NCI-H1092 treated with DMSO at 0.1 percent for 48 hours (cell line): ENCODE data around the gene LUC7L3.

Source experiments
- DNase-seq: peaks from one replicate; lab custom pipeline; 2025; lab: John Stamatoyannopoulos, UW

The LUC7L3 gene

DNA sequence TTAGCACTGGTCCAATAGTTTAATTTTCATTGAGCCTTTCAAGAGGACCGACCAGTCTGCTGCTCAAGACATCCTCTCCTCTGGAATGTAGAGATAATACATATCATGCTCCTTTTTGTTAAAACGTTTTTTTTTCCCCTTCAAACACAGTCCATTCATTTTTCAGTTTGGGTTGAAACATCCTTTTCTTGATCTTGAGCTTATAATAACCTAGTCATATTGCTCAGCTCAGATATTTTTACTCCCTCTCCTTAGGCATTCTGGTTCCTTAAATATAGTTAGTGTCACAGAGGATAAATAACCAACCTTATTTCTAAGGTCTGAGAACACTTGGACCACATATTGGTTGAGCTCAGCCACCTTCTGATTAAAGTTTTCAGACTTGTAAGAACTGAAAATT is 35.1 kb downstream of the LUC7L3 start:
- DNase-seq, result no peak

DNA sequence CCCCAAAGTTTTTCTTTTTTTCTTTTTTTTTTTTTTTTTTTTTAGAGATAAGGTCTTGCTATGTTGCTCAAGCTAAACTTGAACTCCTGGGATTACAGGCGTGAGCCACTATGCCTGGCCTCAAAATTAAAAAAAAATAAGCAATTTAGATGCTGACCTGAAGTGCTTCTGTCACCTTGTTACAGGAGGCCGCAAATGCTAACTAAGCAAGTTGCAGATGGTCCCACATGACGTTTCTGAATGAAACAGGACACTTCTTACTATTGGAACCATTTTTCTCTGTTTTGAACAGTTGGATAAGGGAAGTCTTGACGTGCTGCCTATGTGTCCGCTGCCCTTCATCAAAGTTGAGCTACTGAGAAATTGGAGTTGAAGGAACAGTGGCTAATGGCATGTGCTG is 39.1 kb downstream of the LUC7L3 start:
- DNase-seq, result no peak

DNA sequence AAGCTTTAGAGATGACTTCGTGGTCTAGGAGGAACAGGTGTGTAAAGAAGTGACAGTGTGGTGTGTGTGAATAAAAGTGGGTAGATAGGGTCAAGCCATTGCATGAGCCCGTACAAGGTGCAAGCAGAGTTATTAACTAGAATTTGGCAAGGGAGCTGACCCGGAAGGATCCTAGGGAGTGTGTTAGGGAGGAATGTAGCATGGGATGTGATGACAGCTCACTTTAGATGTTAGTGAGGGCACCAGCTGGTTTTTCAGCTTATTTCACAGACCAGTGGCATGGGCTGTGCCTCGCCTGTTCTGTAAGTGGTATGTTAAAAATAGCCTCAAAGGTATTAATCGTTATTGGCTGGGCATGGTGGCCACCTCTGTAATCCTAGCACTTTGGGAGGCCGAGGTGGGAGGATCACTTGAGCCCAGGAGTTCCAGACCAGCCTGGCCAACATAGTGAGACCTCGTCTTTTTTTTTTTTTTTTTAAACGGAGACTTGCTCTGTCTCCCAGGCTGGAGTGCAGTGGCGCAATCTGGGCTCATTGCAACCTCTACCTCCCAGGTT is 39.7 kb downstream of the LUC7L3 start:
- DNase-seq, result no peak

DNA sequence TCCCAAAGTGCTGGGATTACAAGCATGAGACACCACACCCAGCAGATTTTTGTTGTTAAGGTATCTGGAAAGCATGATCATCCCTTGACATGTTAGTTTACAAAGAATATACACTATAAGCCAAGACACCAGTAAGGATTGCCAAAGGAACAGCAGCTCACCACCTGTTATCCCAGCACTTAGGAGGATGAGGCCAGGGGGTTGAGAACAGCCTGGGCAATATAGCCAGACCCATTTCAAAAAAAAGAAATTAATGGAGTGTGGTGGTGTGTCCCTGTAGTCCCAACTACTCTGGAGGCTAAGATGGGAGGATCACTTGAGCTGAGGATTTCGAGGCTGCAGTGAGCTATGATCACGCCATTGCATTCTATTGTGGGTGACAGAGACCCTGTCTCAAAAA is 42.8 kb downstream of the LUC7L3 start:
- DNase-seq, result no peak

DNA sequence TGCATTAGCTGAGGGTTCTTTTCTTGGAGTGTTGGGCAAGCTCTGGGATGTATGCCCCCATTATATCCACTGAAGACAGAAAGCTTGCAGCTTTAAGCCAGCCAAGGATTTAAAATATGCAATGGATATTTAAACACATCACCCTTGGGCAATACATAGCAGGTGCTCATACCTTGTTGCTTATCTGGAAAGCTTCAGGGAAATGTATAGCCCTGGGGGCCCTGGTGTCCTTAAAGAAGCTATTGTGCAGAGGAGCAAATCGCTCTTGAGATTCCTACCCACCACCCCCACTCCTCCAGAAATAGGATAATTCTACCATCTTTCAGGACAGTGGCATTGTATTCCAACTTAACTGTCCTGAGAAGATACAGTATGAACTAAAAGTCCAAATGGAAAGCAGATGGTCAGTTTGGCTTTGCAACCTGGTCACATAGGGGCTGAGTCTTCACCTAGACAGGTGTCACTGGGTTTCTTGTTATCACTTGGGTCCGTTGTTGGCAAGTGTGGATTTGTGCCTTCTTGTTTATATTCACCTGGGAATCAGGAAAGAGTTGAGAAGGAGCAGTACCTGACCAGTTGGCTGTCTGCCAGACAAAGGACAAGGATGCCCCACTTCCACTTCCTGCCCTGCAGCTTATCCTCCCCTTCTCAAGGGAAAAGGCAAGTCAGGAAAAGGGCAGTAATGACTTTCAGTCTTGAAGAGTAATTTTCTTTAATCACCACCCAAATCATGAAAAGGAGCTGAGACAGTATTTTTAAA is 44.5 kb downstream of the LUC7L3 start:
- DNase-seq, result no peak

DNA sequence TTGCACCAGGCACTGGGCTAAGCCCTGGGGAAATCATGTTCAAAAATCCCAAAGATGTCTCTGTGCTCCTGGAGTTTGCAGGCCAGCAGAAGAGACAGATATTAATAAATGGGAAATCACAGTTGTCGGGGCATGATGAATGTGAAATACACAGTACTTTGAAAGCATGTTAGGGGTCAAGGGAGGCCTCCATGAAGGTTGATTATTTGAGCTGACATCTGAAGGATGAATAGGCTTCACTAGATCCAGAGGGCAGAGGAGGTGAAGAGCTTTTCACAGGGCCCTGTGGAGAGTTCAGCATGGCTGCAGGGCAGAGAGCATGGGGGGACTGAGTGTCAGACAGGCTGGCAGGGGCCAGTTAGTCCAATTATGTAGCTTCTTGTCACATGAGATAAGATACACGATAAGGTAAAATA is 45.3 kb downstream of the LUC7L3 start:
- DNase-seq, result no peak

DNA sequence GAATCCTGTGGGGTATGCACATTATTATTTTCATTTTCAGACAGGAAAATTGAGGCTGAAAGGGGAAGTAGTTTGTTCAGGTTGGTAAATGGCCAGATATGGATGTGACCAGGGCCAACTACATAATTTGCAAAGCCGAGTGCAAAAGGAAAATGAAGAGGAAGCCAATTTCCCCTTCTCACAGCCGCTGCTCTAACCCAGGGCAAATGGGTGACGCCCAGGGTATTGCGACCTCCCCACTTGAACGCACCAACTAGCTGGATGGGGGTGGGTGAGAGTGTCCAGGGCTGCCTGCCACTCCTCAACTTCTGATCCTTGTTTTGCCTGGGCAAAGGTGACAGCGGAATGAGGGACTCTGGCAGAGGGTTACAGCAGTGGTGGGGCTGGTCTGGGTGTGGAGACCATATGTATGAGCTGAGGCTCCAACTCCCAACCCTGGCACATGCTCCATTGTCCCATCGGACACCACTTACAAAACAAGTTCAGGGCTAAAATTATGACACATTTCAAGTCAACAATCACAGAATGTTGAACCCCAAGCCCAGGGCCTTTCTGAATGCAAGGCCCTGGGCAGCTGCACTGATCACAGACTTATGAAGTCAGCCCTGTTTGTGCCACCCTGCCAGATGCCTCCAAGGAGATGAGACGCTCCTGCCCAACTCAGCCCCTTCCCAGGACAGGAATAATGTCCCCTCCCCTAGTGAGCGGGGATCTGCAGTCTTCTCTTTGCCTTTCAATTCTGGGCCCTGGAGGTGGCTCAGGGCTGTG is 46.2 kb downstream of the LUC7L3 start:
- DNase-seq, result no peak

DNA sequence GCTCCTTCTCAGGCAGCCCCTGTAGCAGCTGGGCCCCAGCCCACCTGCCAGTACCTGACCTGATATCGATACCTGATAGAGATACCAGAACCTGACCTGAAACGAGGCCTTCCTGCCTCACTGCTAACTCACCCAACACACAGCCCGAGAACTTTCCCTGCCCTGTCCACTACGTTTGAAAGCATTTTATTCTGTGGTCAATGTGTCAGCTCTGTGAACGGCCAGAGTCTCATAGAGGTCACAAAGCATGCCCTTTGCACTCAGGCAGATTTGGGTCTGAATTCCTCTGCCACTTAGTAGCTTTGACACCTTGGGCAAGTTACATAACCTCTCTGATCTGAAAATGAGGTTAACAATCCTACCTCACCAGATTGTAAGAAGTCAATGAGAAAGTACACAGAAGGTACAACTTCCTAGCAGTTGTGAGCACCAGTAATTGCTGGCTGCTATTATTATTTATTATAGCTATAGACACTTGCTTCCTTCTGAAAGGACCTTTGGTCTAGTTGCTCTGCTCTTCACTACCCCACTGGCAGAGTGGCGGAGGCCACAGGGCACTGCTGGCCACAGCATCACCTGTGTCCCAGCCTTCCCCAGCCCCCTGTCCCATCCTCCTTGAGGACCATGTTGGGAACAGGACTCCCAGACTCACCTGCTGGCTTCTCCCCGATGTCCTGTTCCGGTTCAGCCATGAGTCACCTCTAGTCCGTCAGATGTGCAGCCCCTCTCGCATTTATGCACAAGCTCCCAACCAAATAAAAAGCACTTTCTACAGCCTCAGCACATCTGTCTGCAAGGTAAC is 47.0 kb downstream of the LUC7L3 start:
- DNase-seq, result no peak

DNA sequence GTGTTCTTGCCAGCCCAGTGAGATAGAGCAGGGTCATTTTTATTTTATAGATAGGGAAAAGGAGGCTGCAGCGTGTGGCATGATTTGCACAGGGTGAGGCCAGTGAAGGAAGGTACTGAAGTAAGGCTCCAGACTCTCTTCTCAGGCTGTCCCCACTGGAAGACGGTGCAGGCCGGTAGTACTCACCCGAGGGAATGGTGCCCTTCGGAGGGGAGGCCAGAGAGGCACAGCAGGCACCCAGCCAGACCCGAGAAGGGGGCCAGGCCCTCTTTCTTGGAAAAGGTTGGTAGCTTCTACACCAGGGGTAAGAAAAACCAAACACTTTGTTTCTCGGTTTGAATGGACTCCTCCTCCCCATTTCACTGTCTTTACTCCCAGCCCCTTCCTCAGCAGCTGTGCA is 47.6 kb downstream of the LUC7L3 start:
- no peak for DNase-seq

DNA sequence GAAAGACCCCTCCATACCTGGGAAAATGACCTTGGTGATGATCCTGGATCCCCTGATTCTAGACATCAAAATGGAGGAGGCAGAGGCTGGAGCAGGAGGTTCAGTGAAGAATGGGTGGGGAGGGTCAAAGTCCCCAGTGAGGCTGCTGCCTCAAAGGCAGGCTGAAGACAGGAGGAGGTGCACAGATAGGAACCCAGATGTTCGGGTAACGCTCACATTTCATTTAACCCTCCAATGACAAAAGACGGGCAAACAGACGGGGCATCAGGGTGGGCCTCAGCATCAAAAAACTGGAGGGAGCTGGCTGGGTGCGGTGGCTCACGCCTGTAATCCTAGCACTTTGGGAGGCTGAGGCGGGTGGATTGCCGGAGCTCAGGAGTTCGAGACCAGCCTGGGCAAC is 48.0 kb downstream of the LUC7L3 start, which contains the start of gene ANKRD40CL:
ANKRD40CL (minus strand) TSS at position 73 of the 400 bp plus-strand sequence. CDS start 605 bp downstream, outside the sequence.
- DNase-seq, result no peak

DNA sequence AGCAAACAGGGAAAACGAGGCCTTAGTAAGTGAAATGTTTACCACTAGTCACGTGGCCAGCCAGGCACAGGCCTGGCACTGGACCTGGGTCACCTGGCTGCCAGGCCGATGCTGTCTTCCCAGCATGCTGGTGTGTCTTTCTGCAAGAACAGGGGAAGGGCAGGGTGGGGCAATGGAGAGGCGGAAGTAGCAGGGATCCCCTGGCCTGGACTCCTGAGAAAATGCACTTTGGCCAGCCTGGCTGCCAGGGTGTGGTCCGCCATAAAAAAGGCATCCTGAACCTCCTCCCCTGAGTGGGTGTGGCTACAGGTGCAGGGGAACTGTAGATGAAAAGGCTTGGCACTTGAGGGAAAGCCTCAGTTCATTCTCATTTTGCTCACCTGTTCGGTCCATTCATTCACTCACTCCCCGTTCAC is 49.0 kb downstream of the LUC7L3 start:
- DNase-seq, result no peak

DNA sequence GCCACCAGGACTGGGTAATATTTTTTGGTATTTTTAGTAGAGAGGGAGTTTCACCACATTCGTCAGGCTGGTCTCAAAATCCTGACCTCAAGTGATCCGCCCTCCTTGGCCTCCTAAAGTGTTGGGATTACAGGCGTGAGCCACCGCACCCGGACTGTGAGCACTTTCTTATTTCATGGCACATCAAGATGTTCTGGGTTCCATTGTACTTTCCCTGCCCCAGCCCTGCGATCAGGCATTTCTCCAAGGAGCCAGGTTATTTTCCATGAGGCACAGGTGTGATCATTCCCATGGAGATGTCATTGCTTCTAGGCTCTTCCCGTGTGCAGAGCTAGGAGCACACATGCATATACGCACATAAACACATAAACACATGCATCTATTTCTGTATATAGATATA is 50.5 kb downstream of the LUC7L3 start:
- no peak for DNase-seq

DNA sequence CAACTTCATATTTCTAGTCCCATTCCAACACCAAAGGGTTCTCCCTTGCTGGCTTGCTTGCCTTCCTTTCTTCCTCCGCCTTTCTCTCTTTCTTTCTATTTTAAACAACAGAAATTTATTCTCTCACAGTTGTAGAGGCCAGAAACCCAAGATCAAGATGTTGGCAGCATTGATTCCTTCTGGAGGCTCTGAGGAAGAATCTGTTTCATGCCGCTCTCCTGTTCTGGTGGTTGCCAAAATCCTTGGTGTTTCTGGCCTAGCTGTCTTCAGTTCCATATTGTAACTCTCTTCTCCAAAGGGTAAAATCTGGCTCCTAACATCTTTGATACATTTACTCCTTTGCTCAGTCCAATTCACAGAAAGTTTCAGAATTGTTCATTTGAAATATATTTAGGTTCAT is 50.9 kb downstream of the LUC7L3 start:
- DNase-seq, result no peak

DNA sequence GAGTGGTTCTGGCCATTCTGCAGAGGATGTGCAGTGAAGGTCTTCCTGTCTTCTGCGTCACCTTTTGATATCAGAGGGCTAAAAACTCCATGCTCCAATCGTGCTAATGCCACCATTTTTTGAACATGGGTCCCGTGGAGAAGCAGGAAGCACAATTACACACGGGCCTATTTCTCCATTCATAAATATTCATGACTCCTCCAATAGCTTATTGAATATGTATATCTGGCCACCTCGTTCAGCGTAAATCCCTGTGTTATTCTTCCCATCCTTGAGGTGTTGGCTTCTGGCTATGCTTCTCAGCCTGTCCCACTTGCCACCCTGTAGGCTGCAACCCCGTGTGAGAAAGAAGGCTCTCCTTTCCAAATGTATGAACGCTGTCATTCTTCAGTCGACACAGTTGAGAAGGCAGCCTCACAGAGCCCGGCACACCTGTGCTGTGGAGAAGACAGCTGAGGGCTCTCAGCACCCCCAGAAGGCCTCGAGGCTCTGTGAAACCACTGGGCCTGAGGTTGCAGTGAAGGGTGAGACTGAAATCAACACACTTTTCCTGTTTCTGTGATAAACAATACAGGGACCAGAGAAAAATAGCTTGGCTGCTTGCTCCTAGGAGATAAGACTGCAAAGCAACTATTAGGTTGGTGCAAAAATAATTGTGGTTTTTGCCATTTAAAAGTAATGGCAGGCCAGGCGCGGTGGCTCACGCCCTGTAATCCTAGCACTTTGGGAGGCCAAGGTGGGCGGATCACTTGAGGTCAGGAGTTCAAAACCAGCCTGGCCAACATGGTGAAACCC is 52.8 kb downstream of the LUC7L3 start:
- no peak for DNase-seq

DNA sequence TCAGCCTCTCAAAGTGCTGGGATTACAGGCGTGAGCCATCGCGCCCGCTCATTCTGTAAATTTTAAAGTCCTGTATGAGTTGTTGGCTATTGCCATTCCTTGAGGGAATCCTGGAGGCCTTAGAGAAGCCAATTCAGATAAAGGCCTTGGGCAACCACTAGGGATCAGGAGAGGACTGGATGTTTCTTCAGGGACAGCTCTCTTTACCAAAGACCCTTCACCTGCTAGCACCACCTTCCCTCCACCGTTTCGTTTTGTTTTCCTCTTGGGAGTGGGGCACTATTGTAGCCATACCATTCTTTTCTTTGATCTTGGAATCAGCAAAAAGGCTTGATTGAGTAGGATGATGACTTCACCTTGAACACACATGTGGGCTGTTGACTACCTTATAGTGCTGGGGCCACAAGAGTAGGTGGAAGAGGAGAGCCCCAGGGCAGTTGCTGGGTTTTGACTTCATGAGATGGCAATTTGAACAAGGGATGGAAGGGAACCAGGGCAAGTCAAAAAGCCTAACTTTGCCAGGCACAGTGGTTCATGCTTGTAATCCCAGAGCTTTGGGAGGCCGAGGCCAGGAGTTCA is 54.9 kb downstream of the LUC7L3 start:
- no peak for DNase-seq

DNA sequence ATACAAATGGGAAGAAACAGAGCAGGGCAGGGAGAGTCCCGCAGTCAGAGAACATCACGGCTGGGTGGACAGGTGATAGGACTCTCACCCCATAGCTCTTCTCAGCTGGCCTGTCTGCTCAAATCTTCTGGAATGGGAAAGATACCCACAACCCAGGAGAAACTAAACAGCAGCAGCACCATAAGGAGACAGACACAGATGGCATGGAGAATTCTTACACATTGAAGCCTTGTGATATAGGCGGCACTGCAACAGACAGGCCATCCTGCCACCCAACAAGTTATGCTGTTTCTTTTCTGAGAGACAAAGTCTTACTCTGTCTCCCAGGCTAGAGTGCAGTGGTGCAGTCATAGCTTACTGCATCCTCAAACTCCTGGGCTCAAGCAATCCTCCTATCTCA is 56.5 kb downstream of the LUC7L3 start:
- DNase-seq, result no peak

DNA sequence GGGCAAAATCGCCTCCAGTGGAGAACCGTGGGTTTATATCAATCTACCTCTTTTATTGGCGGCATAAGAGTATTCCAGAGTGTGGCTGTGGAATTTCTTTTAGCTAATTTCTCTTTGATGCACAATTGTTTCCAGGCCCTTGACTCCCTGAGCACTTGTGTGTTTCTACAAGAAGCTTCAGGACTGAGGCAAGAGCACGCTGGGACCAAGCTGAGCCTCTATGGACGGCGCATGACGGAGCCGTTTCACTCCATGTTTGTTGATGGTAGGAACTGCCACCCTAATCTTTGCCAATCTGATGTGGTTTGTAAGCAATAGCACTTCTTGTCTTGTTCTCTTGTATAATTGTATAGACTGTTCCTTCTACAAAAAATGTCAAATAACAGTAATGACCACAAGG is 59.1 kb downstream of the LUC7L3 start:
- no peak for DNase-seq

DNA sequence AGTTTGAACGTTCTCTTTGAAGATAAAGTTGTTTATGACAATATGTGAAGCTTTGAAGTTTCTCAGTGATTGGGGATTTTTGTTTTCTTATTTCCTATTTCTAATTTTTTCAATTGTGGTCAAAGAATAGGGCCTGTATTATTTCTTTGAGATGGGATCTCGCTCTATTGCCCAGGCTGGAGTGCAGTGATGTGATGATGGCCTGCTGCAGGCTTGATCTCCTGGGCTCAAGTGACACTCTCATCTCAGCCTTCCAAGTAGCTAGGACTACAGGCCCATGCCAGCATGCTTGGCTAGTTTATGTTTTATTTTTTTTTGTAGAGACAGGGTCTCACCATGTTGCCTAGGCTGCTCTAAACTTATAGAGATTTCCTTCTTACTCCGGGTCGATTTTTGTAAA is 59.6 kb downstream of the LUC7L3 start:
- no peak for DNase-seq

DNA sequence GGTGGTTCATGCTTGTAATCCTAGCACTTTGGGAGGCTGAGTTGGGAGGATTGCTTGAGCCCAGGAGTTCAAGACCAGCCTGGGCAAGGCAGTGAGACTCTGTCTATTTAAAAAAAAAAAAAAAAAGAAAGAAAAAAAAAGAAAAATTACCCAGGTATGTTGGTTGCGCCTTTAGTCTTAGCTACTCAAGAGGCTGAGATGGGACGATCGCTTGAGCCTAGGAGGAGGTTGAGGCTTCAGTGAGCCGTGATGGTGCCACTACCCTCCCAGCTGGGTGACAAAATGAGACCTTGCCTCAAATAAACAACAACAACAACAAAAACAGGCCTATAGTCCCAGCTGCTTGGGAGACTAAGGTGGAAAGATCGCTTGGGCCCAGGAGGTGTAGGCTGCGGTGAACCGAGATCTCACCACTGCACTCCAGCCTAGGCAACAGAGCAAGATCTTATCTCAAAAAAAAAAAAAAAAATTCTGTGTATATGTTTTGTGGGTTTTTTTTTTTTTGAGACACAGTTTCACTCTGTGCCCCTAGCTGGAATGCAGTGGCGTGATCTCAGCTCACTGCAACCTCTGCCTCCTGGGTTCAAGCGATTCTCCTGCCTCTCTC is 60.4 kb downstream of the LUC7L3 start:
- DNase-seq, result no peak

DNA sequence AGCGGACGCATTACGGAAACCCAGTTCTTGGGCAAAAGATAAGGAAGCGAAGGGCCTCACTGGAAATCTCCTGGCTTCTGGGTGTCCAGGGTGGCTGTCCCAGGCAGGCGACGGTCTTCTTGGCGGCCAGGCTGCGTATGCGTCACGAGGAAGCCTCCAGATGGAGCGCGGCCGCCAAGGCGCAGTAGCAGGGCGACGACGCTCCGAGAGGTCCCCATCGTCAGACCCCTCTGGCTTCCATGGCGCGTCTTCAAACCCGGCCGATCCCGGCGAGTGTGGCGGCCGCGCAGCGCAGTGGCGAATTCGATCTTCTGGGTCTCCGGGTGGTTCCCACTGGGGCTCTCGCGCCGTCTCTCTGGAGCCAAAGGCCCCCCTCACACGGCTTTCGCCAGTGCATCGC is 61.8 kb downstream of the LUC7L3 start:
- no peak for DNase-seq

DNA sequence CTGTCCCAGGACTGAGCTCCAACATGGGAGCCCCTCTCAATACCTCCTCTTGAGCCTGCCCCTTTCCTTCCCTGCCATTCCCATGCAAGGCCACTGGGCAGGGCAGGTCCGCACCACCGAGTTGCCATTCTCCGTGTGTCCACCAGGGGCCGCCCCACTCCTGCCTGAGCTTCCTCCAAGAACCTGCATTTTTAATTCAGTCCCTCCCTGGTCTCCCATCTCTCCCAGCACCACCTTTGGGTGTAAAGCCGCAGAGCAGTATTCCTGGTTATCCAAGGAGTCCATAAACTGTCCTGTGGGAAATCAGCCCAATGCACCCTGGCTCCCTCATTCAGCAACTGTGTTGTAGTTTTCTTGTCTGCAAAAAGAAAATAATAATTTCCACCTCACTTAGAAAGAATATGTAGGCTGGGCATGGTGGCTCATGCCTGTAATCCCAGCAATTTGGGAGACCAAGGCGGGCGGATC is 63.8 kb downstream of the LUC7L3 start:
- peak; percentile 83 for DNase-seq
